K562 (cell line): Measurements from ENCODE around the gene GPR180. TPM values are rescaled to one million over a fixed set of nuclear protein-coding genes. Genes with fewer than 3 reads are reported as not detected.
A peak's percentile ranks its signal among the peaks of the same experiment; 100 is the strongest.

ENCODE experiments used
- ATAC-seq: fragments of 200-7000 bp; cut with Tn5 transposase; 3 replicates; pipeline ENCODE4 v1.9.1; 2020; ENCODE audit warnings: moderate library complexity
- BruUV-seq: library from RNA; stranded (reverse); fragments of 400-500 nt; replicated peaks from 2 replicates; lab custom pipeline; 2021; lab: Mats Ljungman, UMichigan
- CTCF ChIA-PET: fragments of 300-600 bp; formaldehyde crosslinking; extraction: SDS; loops from one replicate; lab custom pipeline; 2021; ENCODE audit warnings: low intra/inter-chr PET ratio; lab: Yijun Ruan, JAX
- POLR2A ChIA-PET: fragments of 300-600, 350-650 bp; sonication (Branson Sonifier 250); formaldehyde crosslinking; extraction: SDS; loops from one replicate; lab custom pipeline; 2021; ENCODE audit warnings: antibody characterized with exemption, inconsistent platforms; lab: Yijun Ruan, JAX
- DNase-seq, 4 experiments: peaks; one replicate each; pipeline versions ENCODE4 v3.0.0 to v3.0.0-alpha.2; 2011 to 2018; ENCODE audit warnings: low spot score in 3 of 4, mixed read lengths in 3 of 4; ENCODE audit errors: extremely low read depth in 1 of 4
- FAIRE-seq: peaks from 2 replicates; lab custom pipeline; 2011; peaks lifted over from hg19 to GRCh38; lab: Jason Lieb, UNC
- H2AFZ ChIP-seq: 2 replicates; pipeline ENCODE4 v1.6.0; 2011; ENCODE audit warnings: low read depth, low read length, control low read depth, inconsistent platforms
- H3K27ac ChIP-seq: fragments of 200-600 bp; 3 replicates; pipeline ENCODE4 v1.8.0; 2011; ENCODE audit warnings: low read depth, mild to moderate bottlenecking, control low read depth, inconsistent platforms, low read length, moderate library complexity, mixed read lengths; ENCODE audit errors: extremely low read depth
- H3K27me3 ChIP-seq, 2 experiments: fragments of 300-600 bp in 1 of 2; 2 replicates in 1 of 2; 3 replicates in 1 of 2; pipeline versions ENCODE4 v1.6.0 to v1.8.0; 2011; ENCODE audit warnings: inconsistent platforms in 2 of 2, low read length in 2 of 2, mild to moderate bottlenecking in 1 of 2, mixed read lengths in 1 of 2, moderate library complexity in 1 of 2; ENCODE audit not compliant: control insufficient read depth in 2 of 2, insufficient read depth in 2 of 2
- H3K36me3 ChIP-seq: fragments of 300-600 bp; 3 replicates; pipeline ENCODE4 v1.8.0; 2011; ENCODE audit warnings: mild to moderate bottlenecking, low read length, inconsistent platforms; ENCODE audit not compliant: control insufficient read depth, insufficient read depth
- H3K4me1 ChIP-seq, 2 experiments: fragments of 200-600 bp in 1 of 2; replicated peaks in 1 of 2; 2 replicates in 1 of 2; 3 replicates in 1 of 2; pipeline versions ENCODE4 v1.5.1 to v1.8.0; 2011; ENCODE audit warnings: inconsistent platforms in 2 of 2, low read length in 2 of 2, mild to moderate bottlenecking in 1 of 2, mixed read lengths in 1 of 2, moderate library complexity in 1 of 2; ENCODE audit not compliant: control insufficient read depth in 2 of 2, insufficient read depth in 2 of 2
- H3K4me2 ChIP-seq: 2 replicates; pipeline ENCODE4 v1.6.1; 2011; ENCODE audit warnings: low read length, control low read depth, inconsistent platforms, mixed read lengths; ENCODE audit not compliant: insufficient read depth
- H3K4me3 ChIP-seq: fragments of 200-600 bp; sonication (generic), shearing (Covaris generic); 2 replicates; pipeline ENCODE4 v1.5.1; 2016; ENCODE audit warnings: control low read depth, inconsistent platforms
- H3K79me2 ChIP-seq: fragments of 200-600 bp; 3 replicates; pipeline ENCODE4 v1.8.0; 2011; ENCODE audit warnings: low read length, inconsistent platforms; ENCODE audit not compliant: control insufficient read depth, insufficient read depth
- H3K9ac ChIP-seq, 2 experiments: 2 replicates each; pipeline versions ENCODE4 v1.6.0 to v1.6.1; 2011; ENCODE audit warnings: low read depth in 2 of 2, low read length in 2 of 2, control low read depth in 1 of 2, inconsistent platforms in 1 of 2, mild to moderate bottlenecking in 1 of 2, mixed read lengths in 1 of 2; ENCODE audit not compliant: insufficient read depth in 1 of 2
- H3K9me1 ChIP-seq: one replicate; pipeline ENCODE4 v1.6.0; 2011; ENCODE audit warnings: inconsistent platforms, mild to moderate bottlenecking, low read length, moderate library complexity; ENCODE audit not compliant: control insufficient read depth, insufficient read depth
- H3K9me3 ChIP-seq: replicated peaks from 2 replicates; pipeline ENCODE4 v1.5.1; 2011; ENCODE audit warnings: low read depth, low read length, inconsistent platforms; ENCODE audit not compliant: control insufficient read depth, insufficient read depth
- H4K20me1 ChIP-seq: replicated peaks from 2 replicates; pipeline ENCODE4 v1.6.1; 2011; ENCODE audit warnings: low read length, inconsistent platforms, mixed read lengths; ENCODE audit not compliant: control insufficient read depth, insufficient read depth
- ARID3A ChIP-seq: IDR thresholded peaks from 2 replicates; pipeline ENCODE4 v1.6.1; 2012; ENCODE audit warnings: low read depth, low read length, improper control_type of control experiment, borderline replicate concordance
- COPS2 ChIP-seq: fragments of 450-650 bp; conservative IDR thresholded peaks from 2 replicates; pipeline ENCODE4 v1.6.1; 2016; ENCODE audit warnings: mild to moderate bottlenecking, moderate library complexity
- GATA2 ChIP-seq: sonication (generic); formaldehyde crosslinking; IDR thresholded peaks from 2 replicates; pipeline ENCODE4 v1.4.0; 2020; ENCODE audit warnings: mild to moderate bottlenecking, missing genetic modification reagents
- MAFG ChIP-seq: fragments of 450-650 bp; conservative IDR thresholded peaks from 2 replicates; pipeline ENCODE4 v1.6.1; 2016; ENCODE audit warnings: missing genetic modification characterization, missing compliant biosample characterization
- MCM2 ChIP-seq: fragments of 450-650 bp; IDR thresholded peaks from 2 replicates; pipeline ENCODE4 v1.6.1; 2017; ENCODE audit warnings: low read depth, mild to moderate bottlenecking
- MEF2D ChIP-seq: conservative IDR thresholded peaks from 2 replicates; pipeline ENCODE4 v1.6.1; 2016; ENCODE audit warnings: low read depth, missing genetic modification characterization, missing compliant biosample characterization
- NONO ChIP-seq, 2 experiments: fragments of 200-400 bp in 1 of 2; fragments of 450-650 bp in 1 of 2; formaldehyde crosslinking in 1 of 2; IDR thresholded peaks; 2 replicates each; pipeline ENCODE4 v1.6.1; 2017; ENCODE audit warnings: low read depth in 2 of 2, mild to moderate bottlenecking in 2 of 2, moderate library complexity in 2 of 2, low read length in 1 of 2
- RAD21 ChIP-seq, 2 experiments: fragments of 250-450 bp in 1 of 2; fragments of 450-650 bp in 1 of 2; sonication (Bioruptor Pico) in 1 of 2; formaldehyde crosslinking in 1 of 2; IDR thresholded peaks in 1 of 2; conservative IDR thresholded peaks in 1 of 2; 2 replicates each; pipeline versions ENCODE4 v1.4.0 to v1.8.0; 2020 to 2022; ENCODE audit warnings: mild to moderate bottlenecking in 2 of 2, moderate library complexity in 1 of 2
- SAP30 ChIP-seq: fragments of 200-600 bp; sonication (generic); IDR thresholded peaks from 2 replicates; pipeline ENCODE4 v1.6.1; 2012; ENCODE audit warnings: borderline replicate concordance, low read depth, mild to moderate bottlenecking, moderate library complexity, low read length, control low read depth, inconsistent platforms; ENCODE audit not compliant: insufficient read depth, poor library complexity, severe bottlenecking
- SMC3 ChIP-seq: conservative IDR thresholded peaks from 2 replicates; pipeline ENCODE4 v1.6.1; 2011; ENCODE audit warnings: low read depth, low read length, improper control_type of control experiment; ENCODE audit not compliant: insufficient read depth
- ZFPM2 ChIP-seq: fragments of 250-450 bp; sonication (Bioruptor Pico); IDR thresholded peaks from 2 replicates; pipeline ENCODE4 v1.5.1; 2022; ENCODE audit warnings: mild to moderate bottlenecking
- ZNF253 ChIP-seq: fragments of 250-450 bp; sonication (Bioruptor Pico); conservative IDR thresholded peaks from 2 replicates; pipeline ENCODE4 v1.6.1; 2021; ENCODE audit warnings: mild to moderate bottlenecking
- WGBS: fragments of 100-300 bp; shearing (Covaris generic); methylation state at CpG from one replicate; pipeline ENCODE4 v1.1.6; 2016; ENCODE audit warnings: low coverage, mixed read lengths; ENCODE audit not compliant: insufficient coverage; ENCODE audit errors: missing lambda C conversion rate; 5-methylcytosine and 5-hydroxymethylcytosine counted together
- in situ Hi-C: fragments of 300-500 bp; cut with MboI; formaldehyde crosslinking; loops from 4 replicates; pipeline ENCODE4 v1.15.0; 2018; ENCODE audit warnings: inconsistent platforms, mixed read lengths
- intact Hi-C: fragments of 100-400 bp; cut with micrococcal nuclease; formaldehyde crosslinking; loops from 2 replicates; pipeline ENCODE4 v1.14.2; 2022
- polyA plus RNA-seq, 8 experiments: library from polyadenylated mRNA; depleted of rRNA in 4 of 8; stranded (reverse) in 5 of 8; unstranded in 3 of 8; fragments of >200 nt; fragmentation: Nextera tagmentation in 2 of 8; fragmentation: Illumina TruSeq in 1 of 8; extraction: Ambion mirVana in 2 of 8; extraction: Trizol in 1 of 8; gene quantifications; 2 replicates each; pipeline versions ENCODE4 v1.2.1 to v1.2.3, GENCODE V29; 2011 to 2014; ENCODE audit warnings: inconsistent platforms in 1 of 8, missing spikeins in 1 of 8
- total RNA-seq, 7 experiments: library from RNA; depleted of rRNA in 6 of 7; stranded (reverse); fragments of >200 nt in 6 of 7; fragmentation: Illumina TruSeq in 2 of 7; extraction: Trizol in 2 of 7; gene quantifications; 2 replicates each; pipeline versions ENCODE4 v1.2.1 to v1.2.3, GENCODE V29; 2011 to 2021; ENCODE audit warnings: low replicate concordance in 1 of 7
- TF ChIP-seq, protein P1 (sequence below), 3 experiments: IDR thresholded peaks in 2 of 3; conservative IDR thresholded peaks in 1 of 3; 2 replicates each; pipeline ENCODE4 v1.5.1; 2011 to 2012; ENCODE audit warnings: low read length in 3 of 3, mild to moderate bottlenecking in 3 of 3, control low read depth in 2 of 3, improper control_type of control experiment in 1 of 3, inconsistent platforms in 1 of 3, low read depth in 1 of 3, mixed read lengths in 1 of 3, moderate library complexity in 1 of 3; ENCODE audit not compliant: insufficient read depth in 2 of 3
- TF ChIP-seq, protein P2 (sequence below), 2 experiments: IDR thresholded peaks; 2 replicates each; pipeline ENCODE4 v1.6.1; 2011; ENCODE audit warnings: borderline replicate concordance in 1 of 2, control low read depth in 1 of 2, low read depth in 1 of 2, low read length in 1 of 2, mild to moderate bottlenecking in 1 of 2, mixed read lengths in 1 of 2, moderate library complexity in 1 of 2; ENCODE audit not compliant: insufficient read depth in 1 of 2, insufficient read length in 1 of 2, poor library complexity in 1 of 2, severe bottlenecking in 1 of 2; ENCODE audit errors: extremely low read depth in 1 of 2

GPR180 gene
- total and polyA plus RNA-seq, 9 of the 15 experiments (the other 6 are each of a cell fraction or from before 2014, with no cell fraction given), result 0.77 to 4.1 (median 1.8) TPM

- TF ChIP-seq, protein P1, sequence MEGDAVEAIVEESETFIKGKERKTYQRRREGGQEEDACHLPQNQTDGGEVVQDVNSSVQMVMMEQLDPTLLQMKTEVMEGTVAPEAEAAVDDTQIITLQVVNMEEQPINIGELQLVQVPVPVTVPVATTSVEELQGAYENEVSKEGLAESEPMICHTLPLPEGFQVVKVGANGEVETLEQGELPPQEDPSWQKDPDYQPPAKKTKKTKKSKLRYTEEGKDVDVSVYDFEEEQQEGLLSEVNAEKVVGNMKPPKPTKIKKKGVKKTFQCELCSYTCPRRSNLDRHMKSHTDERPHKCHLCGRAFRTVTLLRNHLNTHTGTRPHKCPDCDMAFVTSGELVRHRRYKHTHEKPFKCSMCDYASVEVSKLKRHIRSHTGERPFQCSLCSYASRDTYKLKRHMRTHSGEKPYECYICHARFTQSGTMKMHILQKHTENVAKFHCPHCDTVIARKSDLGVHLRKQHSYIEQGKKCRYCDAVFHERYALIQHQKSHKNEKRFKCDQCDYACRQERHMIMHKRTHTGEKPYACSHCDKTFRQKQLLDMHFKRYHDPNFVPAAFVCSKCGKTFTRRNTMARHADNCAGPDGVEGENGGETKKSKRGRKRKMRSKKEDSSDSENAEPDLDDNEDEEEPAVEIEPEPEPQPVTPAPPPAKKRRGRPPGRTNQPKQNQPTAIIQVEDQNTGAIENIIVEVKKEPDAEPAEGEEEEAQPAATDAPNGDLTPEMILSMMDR (IDR thresholded peaks at IDR 0.05 in 2 of 3, conservative IDR thresholded peaks at IDR 0.05 in 1 of 3; ENCODE audit: insufficient read depth in 2 of 3, low read depth in 1 of 3, low read length in 3 of 3), result peak; percentile 60 to 73 (median 64)
- TF ChIP-seq RAD21 (CRISPR knock-in tag; conservative IDR thresholded peaks at IDR 0.05 in 1 of 2, IDR thresholded peaks at IDR 0.05 in 1 of 2), result peak; percentile 56 to 79
- no peak for TF ChIP-seq SAP30
- peak; percentile 67 for TF ChIP-seq SMC3
Measured at GRCh38 chr13:94620286-94620896, 18.7 kb downstream of the GPR180 start (continued).

DNA sequence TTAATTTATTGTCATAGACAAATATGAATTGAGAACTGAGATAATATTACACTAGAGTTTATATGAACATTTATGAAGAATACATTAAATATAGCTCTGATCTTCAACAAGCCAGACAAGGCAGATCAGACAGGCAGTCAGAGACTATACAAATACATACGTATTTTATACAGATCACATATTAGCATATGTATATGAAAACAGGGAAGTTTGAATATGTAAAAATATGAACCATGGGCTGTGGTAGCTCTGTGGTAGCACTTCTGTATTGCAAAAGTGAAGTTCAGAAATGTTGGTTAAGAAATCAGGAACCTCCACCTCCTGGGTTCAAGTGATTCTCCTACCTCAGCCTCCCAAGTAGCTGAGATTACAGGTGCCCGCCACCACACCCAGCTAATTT lies 20.7 kb downstream of the GPR180 start:
- no TSS peak for BruUV-seq
- Histone ChIP-seq H3K27me3 (no peaks in the 10 kb centered on the region), H2AFZ (no peak overlapping the region), H3K9me3 (no peaks in the 10 kb centered on the region), H3K36me3 (peaks cover 17% of the 10 kb centered on the region; the same call in 2 of the 3 replicates), H3K4me2 (no peak overlapping the region), H4K20me1 (no peaks in the 10 kb centered on the region), H3K9ac (no peak overlapping the region), H3K4me1 (no peaks in the 10 kb centered on the region), H3K9me1 (no peaks in the 10 kb centered on the region), H3K4me3 (no peak overlapping the region), H3K79me2 (no peaks in the 10 kb centered on the region), H3K27ac (no peak overlapping the region)
- ChIA-PET POLR2A (no interaction called here), CTCF (no interaction called here)
- ATAC-seq (no peak), FAIRE-seq (no peak), DNase-seq (no peak)
- intact Hi-C loops, result no loop called here
- in situ Hi-C loops, result no loop called here
- WGBS, result 87% methylated on average over 1 of the region's 2 CpGs
- TF ChIP-seq ZFPM2 (no peak), MAFG (tag) (no peak), ZNF253 (no peak), COPS2 (no peak), MEF2D (no peak), NONO (IDR thresholded peaks at IDR 0.05; ENCODE audit: low read depth in 2 of 2, low read length in 1 of 2) (no peak), GATA2 (CRISPR knock-in tag) (no peak), MCM2 (no peak), ARID3A (no peak)
- TF ChIP-seq, protein P2, sequence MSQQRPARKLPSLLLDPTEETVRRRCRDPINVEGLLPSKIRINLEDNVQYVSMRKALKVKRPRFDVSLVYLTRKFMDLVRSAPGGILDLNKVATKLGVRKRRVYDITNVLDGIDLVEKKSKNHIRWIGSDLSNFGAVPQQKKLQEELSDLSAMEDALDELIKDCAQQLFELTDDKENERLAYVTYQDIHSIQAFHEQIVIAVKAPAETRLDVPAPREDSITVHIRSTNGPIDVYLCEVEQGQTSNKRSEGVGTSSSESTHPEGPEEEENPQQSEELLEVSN (IDR thresholded peaks at IDR 0.05; ENCODE audit: borderline replicate concordance in 1 of 2, extremely low read depth in 1 of 2, insufficient read depth in 1 of 2, insufficient read length in 1 of 2, low read depth in 1 of 2, low read length in 1 of 2, poor library complexity in 1 of 2, severe bottlenecking in 1 of 2), result no peak
